ENCODE data around the gene ZRANB1.

Gene ZRANB1

DNA sequence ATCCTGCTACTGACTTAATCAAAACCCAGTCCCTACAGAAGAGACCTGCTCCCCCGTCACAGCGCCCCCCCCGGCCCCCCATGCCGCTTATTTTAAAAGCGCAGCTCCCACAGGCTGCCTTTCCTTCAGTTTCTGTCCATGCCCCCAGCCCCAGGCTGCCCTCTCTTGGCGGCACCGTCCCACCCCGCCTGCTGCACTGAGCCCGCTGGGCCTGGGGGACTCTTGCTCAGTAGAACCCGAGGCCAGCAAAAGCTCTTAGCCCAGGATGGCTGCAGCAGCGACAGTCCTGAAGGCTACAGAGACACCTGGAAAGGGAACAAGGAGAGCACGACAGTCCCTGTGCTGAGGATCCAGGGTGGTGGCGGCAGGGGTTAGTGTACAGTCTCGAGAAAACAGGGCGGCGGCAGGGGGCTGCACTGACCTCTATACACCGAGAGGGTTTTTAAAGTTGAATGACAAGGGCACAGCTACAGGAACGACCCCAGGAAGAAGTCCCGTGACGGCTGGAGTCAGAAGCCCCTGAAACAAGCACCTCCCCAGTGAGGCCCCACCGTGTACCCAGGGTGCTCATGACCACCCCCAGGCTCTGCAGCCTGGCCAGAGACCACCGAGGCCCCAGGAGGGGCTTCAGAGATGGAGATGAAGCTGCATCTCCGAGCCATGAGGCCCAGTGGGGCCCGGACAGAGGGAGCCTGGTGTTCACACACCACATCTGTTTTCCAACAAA lies 54.4 kb downstream of the ZRANB1 start:
- DNase-seq, result no peak

DNA sequence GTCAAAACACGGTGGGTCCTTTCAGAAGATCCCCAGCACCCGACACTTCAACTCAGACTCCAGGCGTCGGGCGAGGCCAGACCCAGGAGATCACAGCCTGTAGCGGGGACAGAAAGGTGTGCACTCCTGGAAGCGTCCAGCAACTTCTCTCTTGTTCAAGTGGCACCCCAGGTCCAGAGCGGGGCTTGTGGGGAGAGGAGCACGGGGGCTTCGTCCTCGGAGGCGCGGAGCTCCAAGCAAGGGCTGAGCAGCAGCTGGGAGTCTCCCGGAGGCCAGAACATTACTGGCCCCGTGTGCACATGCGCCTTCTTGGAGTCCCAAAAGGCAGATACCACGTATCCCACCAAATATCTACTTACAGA lies 54.9 kb downstream of the ZRANB1 start:
- DNase-seq, result no peak

DNA sequence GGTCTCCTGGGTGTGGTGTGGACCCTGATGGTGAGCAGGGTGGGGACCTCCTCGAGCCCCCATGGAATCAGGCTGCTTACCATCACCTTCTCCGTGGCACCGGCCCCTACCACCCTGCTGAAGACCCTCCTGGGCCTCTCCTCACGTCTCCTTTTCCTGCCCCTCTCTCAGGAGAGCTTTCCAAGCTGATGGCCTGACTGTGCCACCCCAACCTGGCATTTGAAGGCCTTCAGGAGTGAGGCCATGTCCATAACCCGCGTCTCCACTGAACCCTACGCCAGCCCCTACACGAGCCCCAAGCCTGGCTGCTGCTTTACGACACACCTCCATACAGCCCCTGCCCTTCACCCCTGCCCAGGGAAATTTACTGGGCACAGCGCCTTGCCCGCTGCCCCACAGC lies 55.4 kb downstream of the ZRANB1 start:
- DNase-seq, result no peak

DNA sequence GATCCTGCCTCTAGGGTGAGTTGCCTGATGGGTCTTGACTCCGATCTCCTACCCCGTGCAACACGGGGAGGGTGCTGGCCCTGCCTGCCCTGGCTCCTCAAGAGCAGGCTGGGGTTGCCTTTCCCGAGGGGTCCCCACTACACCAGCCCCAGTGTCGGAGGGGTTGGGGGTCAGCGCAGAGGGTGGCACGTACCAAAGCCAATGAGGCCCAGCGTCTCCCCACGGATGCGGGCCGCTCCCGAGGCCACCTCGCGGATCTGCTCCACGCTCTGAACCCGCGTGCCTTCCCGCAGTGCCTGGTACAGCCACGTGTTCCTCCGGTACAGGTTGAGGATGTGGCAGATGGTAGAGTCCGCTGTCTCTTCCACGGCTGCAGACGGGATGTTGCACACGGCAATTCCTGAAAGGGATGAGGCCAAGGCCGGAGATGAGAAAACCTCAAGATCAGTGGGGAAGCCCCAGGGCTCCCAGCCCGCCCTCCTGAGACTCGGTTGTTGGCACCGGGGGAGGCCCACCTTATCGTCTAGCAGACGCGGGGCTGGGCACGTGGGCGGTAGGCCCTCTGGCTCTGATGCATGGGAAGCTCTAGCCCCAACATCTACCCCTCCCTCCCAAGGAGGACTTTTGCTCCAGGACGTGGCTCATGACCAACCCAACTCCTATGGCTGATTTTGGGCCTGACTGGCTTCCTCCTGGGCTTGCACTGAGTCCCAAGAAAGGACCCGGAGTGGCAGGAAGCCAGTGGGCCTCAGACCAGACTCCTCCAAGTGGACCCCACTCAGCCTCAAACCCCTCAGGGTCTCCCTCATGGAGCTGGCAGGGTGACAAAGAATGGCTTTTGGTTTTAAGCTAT lies 56.1 kb downstream of the ZRANB1 start:
- DNase-seq, result no peak

DNA sequence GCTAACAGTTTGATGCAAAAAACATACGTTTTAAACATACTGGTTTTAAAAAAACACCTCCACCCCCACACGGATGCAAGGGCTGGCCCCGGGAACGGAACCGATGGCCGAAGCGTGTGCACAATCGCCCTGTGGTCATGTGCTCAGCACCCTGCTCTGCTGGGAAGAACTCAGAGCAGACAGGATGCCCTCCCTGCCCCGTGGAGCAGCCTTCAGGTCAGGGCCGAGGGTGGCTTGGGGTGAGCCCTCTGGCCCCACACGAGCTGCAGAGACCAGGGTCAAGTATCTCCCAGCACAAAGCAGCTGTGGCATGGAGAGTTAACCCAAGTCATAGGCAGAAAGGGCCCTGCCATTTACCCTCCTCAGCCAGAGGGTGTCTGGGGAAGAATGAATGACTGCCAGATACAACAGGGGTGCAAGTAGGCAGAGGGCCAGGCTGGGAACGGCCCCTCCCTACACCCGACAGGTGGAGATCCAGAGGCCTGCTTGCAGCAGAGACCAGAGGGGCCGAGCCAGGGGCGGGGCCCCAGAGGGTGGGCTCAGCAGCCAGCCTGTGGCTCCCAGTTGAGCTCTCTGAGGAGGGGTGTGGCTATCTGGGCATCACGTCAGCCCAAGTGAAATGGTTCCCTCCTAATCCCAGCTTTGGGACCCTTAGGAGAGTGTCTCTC lies 56.8 kb downstream of the ZRANB1 start:
- no peak for DNase-seq

DNA sequence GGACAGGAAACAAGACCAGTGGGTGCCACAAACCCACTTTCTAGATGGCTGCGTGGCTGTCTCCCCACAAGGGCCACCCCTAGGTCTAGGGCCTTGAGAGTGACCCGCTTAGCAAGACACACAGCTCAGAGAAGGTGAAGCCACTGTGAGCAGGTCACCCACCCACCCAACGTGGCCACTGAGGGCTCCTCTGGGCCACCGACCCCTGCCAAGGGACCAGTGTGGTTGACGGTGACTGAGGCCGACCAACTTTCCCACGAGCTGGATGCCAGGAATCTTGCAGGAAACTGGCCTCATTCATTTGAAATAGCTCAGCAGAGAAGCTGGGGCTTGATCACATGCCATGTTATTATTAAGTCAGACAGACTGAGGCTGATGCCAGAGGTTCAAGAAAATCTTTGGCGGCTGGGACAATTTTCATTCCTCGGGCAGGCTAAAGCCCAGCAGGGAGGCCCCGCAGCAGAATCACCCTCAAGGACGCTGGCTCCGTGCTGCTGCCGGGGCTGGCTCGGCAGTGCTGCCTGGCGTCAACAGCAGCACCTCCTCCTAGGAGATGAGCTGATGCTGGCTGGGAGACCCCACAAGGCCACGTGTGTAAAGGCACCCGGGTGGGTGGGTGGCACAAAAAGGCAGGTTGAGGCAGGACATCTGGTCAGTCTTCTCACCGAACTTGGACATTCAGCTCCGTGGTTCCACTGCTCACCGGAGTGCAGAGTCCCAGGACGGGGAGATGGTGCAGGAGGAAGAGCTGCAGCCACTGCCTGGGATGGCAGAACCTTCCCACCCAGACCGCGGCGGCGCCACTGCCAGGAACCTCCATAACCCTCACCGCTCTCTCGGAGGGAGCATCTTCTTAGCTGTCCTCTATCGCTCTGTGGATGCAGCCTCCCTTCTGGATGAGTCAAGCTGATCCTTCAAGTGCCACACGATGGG lies 57.8 kb downstream of the ZRANB1 start:
- DNase-seq, result peak in 1 of 2 donors; percentile 49

DNA sequence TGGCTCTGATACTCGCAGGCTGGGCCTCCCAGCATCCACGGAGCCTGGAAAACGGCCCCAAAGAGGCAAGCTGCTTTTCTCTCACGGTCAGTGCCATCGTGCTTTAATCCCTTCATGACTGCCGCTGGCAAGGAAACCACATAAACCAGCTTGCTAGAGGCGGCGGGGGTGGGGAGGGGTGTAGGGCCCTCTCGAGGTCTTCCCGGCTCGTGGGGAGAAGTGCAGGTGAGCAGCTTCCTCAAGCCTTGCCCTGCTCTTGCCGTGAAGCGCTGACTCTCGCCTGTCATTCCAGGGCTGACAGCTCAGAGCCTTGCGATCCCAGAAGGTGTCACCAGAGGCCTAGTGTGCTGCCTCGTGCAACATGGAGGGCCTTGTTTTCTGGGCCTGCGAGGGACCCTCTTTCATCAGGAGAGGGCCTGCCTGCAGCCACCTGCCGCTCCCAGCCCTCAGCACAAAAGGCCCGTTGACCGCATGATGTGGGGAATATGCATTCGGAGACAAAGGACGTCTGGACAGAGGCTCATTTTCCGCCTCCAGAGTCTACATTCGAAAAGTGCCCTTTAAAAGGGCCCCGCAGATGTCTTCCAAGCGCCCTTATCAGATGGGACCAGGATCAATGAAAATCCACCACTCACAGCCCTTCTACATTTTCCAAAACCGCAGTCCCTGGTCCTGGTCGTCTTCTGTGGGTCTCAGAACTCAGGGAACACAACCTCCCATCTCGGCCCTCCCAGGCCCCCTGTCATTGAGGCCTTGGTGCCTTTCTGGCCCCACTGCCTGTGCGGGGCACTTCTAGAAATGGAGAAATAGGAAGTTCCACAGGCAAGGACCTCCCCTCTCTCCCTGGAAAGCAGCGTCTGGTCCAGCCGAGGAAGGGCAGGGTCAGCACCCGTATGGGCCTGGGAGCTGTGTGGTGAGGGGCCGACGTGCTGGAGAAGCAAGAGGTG lies 58.7 kb downstream of the ZRANB1 start:
- peak; percentile 58 to 67 for DNase-seq

DNA sequence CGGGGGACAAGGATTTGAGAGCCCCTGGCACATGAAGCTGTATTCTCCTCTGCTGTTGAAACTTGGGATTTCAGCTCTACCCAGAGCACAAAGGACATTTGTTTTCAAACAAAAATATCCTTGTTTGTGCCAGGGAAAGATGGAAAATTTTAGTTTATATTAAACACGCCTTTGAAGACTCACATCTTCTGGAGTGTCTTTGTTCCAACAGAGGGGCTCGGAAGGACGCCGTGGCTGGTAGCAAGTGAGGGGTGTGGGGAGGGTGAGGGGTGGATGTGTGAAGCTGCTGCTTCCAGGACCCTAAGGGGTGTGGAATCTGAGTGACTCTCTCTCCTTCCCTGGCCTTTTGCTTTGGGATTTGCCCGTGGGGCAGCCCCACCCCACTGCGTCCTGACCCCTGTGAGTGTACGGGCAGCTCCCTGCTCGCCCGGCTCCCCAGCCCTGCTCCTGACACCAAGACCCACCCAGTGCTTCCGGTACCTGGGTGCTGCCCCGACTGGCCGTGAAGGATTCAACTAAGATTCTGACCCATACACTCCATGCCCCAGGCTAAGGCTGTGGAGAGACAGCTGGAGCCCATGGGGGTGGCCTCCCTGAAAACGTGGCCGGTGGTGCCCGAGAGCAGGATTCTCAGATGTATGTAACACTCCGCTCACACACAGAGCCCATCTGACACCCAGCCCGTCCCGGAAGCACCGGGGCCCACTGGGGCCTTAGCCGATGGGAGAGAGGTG lies 59.6 kb downstream of the ZRANB1 start:
- peak; percentile 59 to 66 for DNase-seq

DNA sequence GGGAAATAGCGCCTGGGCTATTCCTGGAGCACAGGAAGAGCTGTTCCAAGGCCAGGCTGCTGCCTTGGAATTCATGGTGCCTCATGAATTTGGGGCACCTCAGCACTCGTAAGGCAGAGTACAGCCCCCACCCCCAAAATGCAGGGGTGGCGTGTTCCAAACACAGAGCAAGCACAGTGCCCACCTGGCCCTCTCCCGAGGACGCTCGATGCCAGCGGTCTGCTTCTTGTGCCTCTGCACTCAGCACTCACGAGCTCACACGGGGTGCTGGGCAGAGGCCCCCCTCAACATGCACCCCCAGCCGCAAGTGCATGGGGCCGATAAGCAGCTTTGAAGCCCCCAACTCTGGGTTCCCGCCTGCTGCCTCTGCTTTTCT lies 60.1 kb downstream of the ZRANB1 start:
- DNase-seq, result no peak

DNA sequence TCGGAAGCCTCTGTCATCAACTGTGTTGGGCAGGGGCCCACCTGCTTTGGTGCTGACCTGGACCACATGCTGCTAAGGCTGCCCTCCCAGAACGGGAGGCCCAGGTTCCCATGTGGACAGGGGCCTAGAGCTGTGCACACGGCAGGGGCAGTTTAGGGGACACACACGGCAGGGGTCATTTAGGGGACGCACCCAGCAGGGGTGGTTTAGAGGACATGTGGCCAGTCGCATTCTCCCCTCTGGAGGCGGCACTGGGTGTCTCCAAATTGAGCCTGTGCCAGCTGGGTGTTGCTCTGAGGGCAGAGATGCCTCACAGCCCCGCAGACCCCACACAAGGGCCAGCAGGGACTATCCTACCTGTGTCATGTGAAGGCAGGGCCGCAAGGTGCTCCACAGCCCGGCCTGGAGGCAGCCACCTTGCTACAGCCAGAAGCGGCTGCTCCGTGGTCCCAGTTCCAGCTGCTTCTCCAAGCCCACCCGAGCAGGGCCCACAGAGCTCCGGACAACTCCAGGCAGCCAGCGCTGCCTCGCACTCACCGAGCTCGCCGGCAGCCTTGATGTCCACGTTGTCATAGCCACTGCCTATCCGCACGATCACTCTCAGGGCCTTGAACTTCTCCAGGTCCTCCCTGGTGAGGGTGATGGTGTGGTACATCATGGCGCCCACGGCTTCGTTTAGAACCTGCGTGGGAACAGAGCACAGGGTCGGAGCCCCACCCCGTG lies 60.7 kb downstream of the ZRANB1 start:
- DNase-seq, result no peak

DNA sequence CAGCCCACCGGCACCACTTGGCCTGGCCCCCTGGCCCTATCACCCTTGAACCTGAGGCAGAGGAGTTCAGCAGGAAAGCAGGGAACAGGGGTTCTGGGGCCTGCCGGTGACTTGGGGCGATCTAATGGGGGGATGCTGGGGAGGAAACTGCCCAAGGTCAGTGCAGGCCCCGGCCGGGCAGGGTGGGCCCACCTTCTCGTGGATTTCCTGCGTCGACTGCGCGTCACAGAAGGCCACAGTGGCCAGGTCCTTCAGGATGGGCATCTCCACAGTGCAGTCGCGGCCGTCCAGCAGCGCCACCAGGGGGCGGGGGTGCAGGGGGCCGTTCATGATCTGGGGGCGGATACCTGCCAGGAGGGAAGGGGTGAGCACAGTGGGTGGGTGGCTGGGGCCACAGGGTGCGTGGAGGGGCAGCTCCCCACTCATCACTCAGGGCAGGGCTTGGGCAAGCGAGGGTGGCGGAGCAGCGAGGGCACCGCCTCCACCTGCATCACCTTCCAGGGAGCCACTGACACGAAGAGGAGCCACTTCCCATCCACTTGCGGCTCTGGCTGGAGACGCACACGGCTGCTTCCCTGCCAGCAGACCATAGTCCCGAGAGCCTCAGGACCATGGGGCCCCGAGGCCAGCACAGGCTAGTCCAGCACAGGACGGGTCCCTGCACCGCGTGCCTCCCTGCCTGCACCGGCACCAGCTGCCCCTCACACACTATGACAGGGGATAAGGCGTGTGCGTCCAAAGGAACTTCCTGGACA lies 61.4 kb downstream of the ZRANB1 start:
- no peak for DNase-seq

DNA sequence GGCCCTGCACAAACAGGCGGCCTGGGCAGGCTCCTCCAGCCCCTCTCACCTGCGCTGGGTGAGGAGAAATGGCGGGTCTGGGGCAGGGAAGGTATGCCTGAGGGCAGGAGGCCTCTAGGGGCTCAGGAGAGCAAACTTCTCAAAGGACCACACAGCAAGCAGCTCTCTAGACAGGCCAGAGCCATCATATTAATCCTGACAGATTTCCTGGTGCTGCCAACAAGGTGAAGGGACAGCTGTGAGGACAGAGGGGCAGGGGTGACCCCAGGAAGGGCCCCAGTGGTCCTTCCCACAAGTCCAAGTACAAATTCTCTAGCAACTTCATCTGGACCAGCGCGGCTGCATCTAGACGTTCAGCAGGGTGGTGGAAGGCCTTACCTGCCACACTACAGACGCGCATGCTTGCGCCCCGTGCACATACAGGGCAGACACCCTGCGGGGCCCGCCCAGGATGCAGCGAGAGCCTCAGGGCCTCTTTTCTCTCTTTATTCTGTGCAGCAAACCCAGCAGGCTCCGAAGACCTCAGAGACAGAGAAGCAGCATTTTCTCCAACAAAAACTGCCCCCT lies 62.1 kb downstream of the ZRANB1 start:
- DNase-seq, result no peak

DNA sequence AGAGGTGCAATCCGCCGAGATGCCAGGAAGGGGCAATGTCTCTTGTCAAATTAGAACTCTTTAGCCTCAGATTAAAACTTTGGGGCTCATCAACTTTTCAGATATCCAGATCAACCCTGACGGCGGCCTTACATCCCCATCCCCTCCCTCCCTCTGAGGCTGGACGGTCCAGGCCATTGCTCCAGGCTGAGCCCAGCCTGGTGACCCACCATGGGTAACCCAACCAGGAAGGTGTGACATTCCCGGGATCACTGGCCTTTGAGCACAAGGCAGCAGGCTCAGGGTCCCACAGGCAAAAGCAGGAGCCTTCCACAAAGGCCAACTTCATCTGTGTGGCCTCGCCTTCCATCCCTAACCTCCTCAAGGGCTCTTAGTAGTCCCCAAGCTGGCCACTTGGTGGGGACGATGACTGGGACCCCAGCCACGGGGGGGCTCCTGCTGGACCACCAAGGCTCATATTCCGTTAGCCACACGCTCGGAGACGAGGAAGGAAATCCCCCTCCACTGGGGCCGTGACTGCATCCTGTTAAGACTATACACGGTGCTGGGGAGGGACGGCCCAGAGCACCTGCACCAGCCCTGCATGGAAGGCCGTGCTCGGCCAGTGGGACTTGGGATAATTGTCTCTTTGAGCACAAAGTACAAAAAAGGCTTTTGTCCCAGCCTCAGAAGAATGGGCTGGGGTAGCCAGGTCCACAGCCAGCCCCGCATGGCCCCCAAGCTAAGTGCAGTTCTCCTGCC lies 62.8 kb downstream of the ZRANB1 start:
- no peak for DNase-seq

DNA sequence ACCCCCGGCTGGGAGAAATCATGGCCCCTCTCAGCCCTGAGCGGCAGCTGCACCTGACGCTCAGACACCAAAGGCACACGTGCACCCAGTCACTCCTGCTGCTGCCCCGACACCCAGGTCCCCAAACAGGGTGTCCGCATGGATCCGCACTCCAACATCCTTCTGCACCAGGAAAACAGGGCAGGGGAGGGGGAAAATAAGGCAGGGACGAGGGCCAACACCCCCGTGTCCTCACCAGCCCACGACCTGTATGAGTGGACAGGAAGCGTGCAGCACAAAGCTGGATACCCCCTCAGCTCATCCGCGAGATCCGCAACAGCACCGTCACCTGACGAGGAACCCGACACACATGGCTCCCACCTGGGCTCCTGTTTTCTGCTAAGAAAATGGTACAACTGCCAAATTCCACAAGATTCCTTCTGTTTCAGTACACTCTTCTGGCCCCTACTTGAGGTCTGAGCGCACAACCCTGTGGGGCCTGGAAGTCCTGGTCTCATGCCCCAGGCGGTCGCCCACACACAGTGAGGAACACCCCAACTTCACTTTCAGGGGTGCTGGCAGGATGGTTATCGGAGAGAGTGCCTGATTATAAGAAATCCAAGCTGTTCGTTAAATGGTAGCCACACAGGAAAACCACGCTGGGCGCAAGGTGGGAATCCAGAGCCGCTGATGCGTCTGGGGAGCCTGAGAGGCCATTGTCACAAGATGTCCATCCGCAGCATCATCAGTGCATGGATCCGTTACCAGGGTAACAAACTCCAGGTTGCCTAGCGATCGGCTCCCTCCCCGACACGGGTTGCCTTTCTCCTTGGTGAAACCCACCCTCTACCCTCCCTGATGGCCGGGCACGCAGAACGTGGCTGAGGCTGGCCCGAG lies 63.6 kb downstream of the ZRANB1 start:
- DNase-seq, result no peak

DNA sequence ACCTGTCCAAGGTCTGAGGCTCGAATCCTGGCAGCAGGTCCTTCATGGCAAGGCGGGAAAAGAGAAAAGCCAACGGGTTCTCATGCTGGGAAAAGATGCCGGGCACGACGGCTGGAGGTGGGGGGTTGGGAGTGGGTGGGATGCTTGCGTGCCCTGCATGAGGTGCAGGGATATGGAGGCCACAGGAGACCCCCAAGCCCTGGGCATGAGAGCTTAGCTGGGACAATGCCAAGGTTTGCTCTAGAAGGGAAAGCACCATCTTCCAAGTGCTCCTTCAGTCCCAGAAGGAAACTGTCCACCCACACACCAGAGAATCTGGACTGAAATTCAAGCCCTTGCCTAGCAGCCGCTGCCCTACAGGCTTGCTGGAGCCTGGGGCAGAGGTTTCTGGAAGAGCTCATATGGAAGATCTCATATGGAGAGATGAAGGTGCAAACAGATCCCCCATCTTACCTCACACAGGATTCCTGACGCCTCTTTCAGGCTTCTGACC lies 64.3 kb downstream of the ZRANB1 start:
- DNase-seq, result no peak

DNA sequence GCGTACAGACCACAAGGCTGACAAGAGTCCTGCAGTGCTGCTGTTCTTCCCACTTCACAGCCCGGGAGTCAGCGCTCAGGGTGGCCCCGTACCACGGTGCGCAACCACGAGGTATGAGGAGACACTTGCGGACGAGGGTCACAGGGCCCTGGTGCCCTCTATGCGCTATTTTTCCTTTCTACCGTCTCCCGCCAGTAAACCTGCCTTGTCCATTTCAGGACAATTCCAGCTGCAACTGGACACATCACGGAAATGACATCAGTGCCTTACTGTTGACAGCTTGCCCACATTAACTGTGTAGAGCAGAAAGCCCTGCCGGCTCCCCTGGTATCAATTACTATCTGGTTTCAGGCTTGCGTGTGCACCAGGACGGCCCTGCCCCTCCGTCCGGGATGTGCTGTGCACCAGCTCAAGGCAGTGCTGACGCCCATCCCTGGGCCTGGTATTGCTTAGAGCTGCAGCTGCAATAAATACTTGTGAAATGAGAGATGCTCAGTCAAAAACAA lies 65.1 kb downstream of the ZRANB1 start:
- peak in 1 of 2 donors; percentile 30 for DNase-seq

DNA sequence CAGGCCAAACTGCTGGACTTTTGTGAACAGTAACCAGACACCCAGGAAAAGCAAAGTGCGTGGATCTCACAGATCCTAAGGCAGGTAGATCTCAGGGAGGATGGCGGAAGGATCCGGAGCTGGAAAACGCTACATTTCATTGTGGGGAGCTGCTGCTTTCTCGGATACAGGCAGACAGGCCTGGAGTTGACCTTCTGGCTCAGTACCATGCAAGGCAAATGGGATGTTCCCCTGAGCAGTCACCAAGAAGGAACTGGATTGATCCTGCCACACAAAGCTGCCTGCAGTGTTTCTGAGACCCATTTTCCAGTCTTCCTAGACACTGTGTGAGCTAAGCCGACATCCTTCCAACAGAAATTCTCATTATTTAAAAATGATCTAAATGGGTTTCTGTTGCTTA lies 65.5 kb downstream of the ZRANB1 start:
- DNase-seq, result no peak
